Thymus (tissue), 11 donors: ENCODE measurements around the gene PSENEN. TPM values are rescaled to one million over a fixed set of nuclear protein-coding genes. Genes with fewer than 3 reads are reported as not detected.

Experiments
- DNase-seq, 9 donors: peaks; one replicate each; pipeline ENCODE4 v3.0.0-alpha.2; 2013; ENCODE audit warnings: low spot score in 9 of 9, low read depth in 6 of 9, missing footprints in 1 of 9
- H3K27ac ChIP-seq, 2 donors: one replicate each; pipeline ENCODE4 v1.5.1; 2013; ENCODE audit warnings: control low read depth in 1 of 2, low read depth in 1 of 2, low read length in 1 of 2, mild to moderate bottlenecking in 1 of 2, moderate library complexity in 1 of 2
- H3K27me3 ChIP-seq, 2 donors: one replicate each; pipeline ENCODE4 v1.5.1; 2013; ENCODE audit warnings: low read length in 1 of 2; ENCODE audit not compliant: control insufficient read depth in 2 of 2, insufficient read depth in 1 of 2
- H3K36me3 ChIP-seq, 2 donors: one replicate each; pipeline ENCODE4 v1.5.1; 2013; ENCODE audit warnings: low read length in 1 of 2, mild to moderate bottlenecking in 1 of 2, moderate library complexity in 1 of 2; ENCODE audit not compliant: control insufficient read depth in 2 of 2, insufficient read depth in 2 of 2
- H3K4me1 ChIP-seq, 2 donors: one replicate each; pipeline ENCODE4 v1.5.1; 2013; ENCODE audit warnings: low read length in 2 of 2; ENCODE audit not compliant: control insufficient read depth in 2 of 2, insufficient read depth in 2 of 2
- H3K4me3 ChIP-seq, 2 donors: one replicate each; pipeline ENCODE4 v1.5.1; 2013; ENCODE audit warnings: low read length in 2 of 2, control low read depth in 1 of 2, mild to moderate bottlenecking in 1 of 2
- H3K9me3 ChIP-seq, 2 donors: one replicate each; pipeline ENCODE4 v1.5.1; 2013; ENCODE audit warnings: low read length in 1 of 2, mild to moderate bottlenecking in 1 of 2; ENCODE audit not compliant: control insufficient read depth in 2 of 2, insufficient read depth in 1 of 2
- WGBS: extraction: QIAGEN DNeasy Blood & Tissue Kit; methylation state at CpG from one replicate; pipeline ENCODE4 v1.1.7; 2013; 5-methylcytosine and 5-hydroxymethylcytosine counted together
- polyA plus RNA-seq: library from polyadenylated mRNA; stranded (reverse); fragments of 200-250 nt; gene quantifications from one replicate; pipeline ENCODE4 v1.2.3, GENCODE V29; 2013
- total RNA-seq: library from RNA; stranded (reverse); fragments of 120-200 nt; gene quantifications from one replicate; pipeline ENCODE4 v1.2.4, GENCODE V29; 2013
- donor health status: healthy.

The PSENEN gene
- total and polyA plus RNA-seq, 2 donors: 65.1 to 104 TPM

- H3K27ac ChIP-seq: peak overlapping the region; percentile 75 to 87
- peaks cover 18 to 27% of the 10 kb centered on the region in 2 donors for H3K36me3 ChIP-seq
- WGBS: under 1% methylated on average over 77 of the region's 77 CpGs
- peaks cover 21 to 35% of the 10 kb centered on the region in 2 donors for H3K4me1 ChIP-seq
- H3K4me3 ChIP-seq: peak overlapping the region; percentile 65 to 77
- peaks cover 9 to 38% of the 10 kb centered on the region in 2 donors for H3K27me3 ChIP-seq
- DNase-seq: peak; percentile 82 to 98 (median 93)
- H3K9me3 ChIP-seq: peaks cover 0 to 1% of the 10 kb centered on the region in 2 donors
Measured at GRCh38 chr19:35716801-35717664, 28.4 kb upstream of the PSENEN start.

- peaks cover 21 to 35% of the 10 kb centered on the region in 2 donors for H3K4me1 ChIP-seq
- H3K36me3 ChIP-seq: peaks cover 25 to 35% of the 10 kb centered on the region in 2 donors
- peaks cover 0 to 1% of the 10 kb centered on the region in 2 donors for H3K9me3 ChIP-seq
- peaks cover 9 to 36% of the 10 kb centered on the region in 2 donors for H3K27me3 ChIP-seq
- H3K27ac ChIP-seq: peak within 1 kb of the TSS; percentile 75 to 87
- 1% methylated on average over 109 of the region's 109 CpGs for WGBS
- DNase-seq: no peak
- peak within 1 kb of the TSS; percentile 75 to 77 for H3K4me3 ChIP-seq
Measured at GRCh38 chr19:35717665-35718344, 27.6 kb upstream of the PSENEN start, which contains the start of gene KMT2B. KMT2B (plus strand) TSS chr19:35718003; CDS start chr19:35718019, 16 bp downstream.

- 3% methylated on average over 42 of the region's 42 CpGs for WGBS
Measured at GRCh38 chr19:35718345-35719041, 27.0 kb upstream of the PSENEN start.

GRCh38 chr19:35719402-35720162 is 25.9 kb upstream of the PSENEN start:
- no peak overlapping the region for H3K27ac ChIP-seq
- DNase-seq: no peak
- H3K36me3 ChIP-seq: peaks cover 43 to 53% of the 10 kb centered on the region in 2 donors
- H3K4me3 ChIP-seq: peak overlapping the region; percentile 75 to 77
- peaks cover 0 to 1% of the 10 kb centered on the region in 2 donors for H3K9me3 ChIP-seq
- H3K4me1 ChIP-seq: peaks cover 21 to 29% of the 10 kb centered on the region in 2 donors
- 96% methylated on average over 32 of the region's 32 CpGs for WGBS
- peaks cover 9 to 26% of the 10 kb centered on the region in 2 donors for H3K27me3 ChIP-seq

More at GRCh38 chr19:35718345-35719041, 27.0 kb upstream of the PSENEN start:
- Histone ChIP-seq H3K36me3 (peaks cover 32 to 42% of the 10 kb centered on the region in 2 donors), H3K9me3 (peaks cover 0 to 1% of the 10 kb centered on the region in 2 donors), H3K4me3 (peak overlapping the region; percentile 75 to 77), H3K27me3 (peaks cover 9 to 33% of the 10 kb centered on the region in 2 donors), H3K27ac (peak overlapping the region; percentile 47 to 61), H3K4me1 (peaks cover 21 to 29% of the 10 kb centered on the region in 2 donors)
- DNase-seq: peak in 3 of 9 donors; percentile 32 to 56 (median 39)

GRCh38 chr19:35720163-35720524 is 25.3 kb upstream of the PSENEN start:
- no peak overlapping the region for H3K4me3 ChIP-seq
- peaks cover 21 to 29% of the 10 kb centered on the region in 2 donors for H3K4me1 ChIP-seq
- over 99% methylated on average over 9 of the region's 9 CpGs for whole genome bisulfite sequencing
- DNase-seq: no peak
- peaks cover 9 to 21% of the 10 kb centered on the region in 2 donors for H3K27me3 ChIP-seq
- H3K9me3 ChIP-seq: peaks cover 0 to 1% of the 10 kb centered on the region in 2 donors
- H3K27ac ChIP-seq: no peak overlapping the region
- peaks cover 49 to 58% of the 10 kb centered on the region in 2 donors for H3K36me3 ChIP-seq

- peaks cover 54 to 63% of the 10 kb centered on the region in 2 donors for H3K36me3 ChIP-seq
- no peak overlapping the region for H3K27ac ChIP-seq
- no peak overlapping the region for H3K4me3 ChIP-seq
- peaks cover 0 to 1% of the 10 kb centered on the region in 2 donors for H3K9me3 ChIP-seq
- WGBS: 96% methylated on average over 17 of the region's 17 CpGs
- peaks cover 6 to 16% of the 10 kb centered on the region in 2 donors for H3K27me3 ChIP-seq
- no peak for DNase-seq
- H3K4me1 ChIP-seq: peaks cover 19 to 27% of the 10 kb centered on the region in 2 donors
Measured at GRCh38 chr19:35720648-35721047, 24.8 kb upstream of the PSENEN start.

GRCh38 chr19:35721374-35721773 is 24.1 kb upstream of the PSENEN start:
- H3K36me3 ChIP-seq: peaks cover 61 to 71% of the 10 kb centered on the region in 2 donors
- WGBS: 99% methylated on average over 16 of the region's 16 CpGs
- DNase-seq: no peak
- no peak overlapping the region for H3K4me3 ChIP-seq
- H3K27me3 ChIP-seq: peaks cover under 1 to 8% of the 10 kb centered on the region in 2 donors
- H3K9me3 ChIP-seq: peaks cover 0 to 1% of the 10 kb centered on the region in 2 donors
- H3K4me1 ChIP-seq: peaks cover 12 to 20% of the 10 kb centered on the region in 2 donors
- H3K27ac ChIP-seq: no peak overlapping the region

- H3K27me3 ChIP-seq: no peaks in the 10 kb centered on the region
- peaks cover 71 to 82% of the 10 kb centered on the region in 2 donors for H3K36me3 ChIP-seq
- no peak for DNase-seq
- 98% methylated on average over 14 of the region's 14 CpGs for WGBS
- H3K9me3 ChIP-seq: peaks cover 0 to 1% of the 10 kb centered on the region in 2 donors
- no peak overlapping the region for H3K4me3 ChIP-seq
- H3K4me1 ChIP-seq: peaks cover 10 to 12% of the 10 kb centered on the region in 2 donors
- H3K27ac ChIP-seq: no peak overlapping the region
Measured at GRCh38 chr19:35722461-35722860, 23.0 kb upstream of the PSENEN start.
